CD14-positive monocyte (primary cell): ENCODE data around the gene ATP13A3. TPM values are rescaled to one million over a fixed set of nuclear protein-coding genes. Genes with fewer than 3 reads are reported as not detected.

Experiments
- DNase-seq, 3 donors: peaks; one replicate each; pipeline ENCODE4 v3.0.0-alpha.2; 2011 to 2022
- H2AFZ ChIP-seq: 2 replicates; pipeline ENCODE4 v1.6.0; 2012; ENCODE audit warnings: mild to moderate bottlenecking, low read depth, low read length, inconsistent platforms; ENCODE audit not compliant: insufficient read depth, poor library complexity, severe bottlenecking
- H3K27ac ChIP-seq, 2 donors: 1 replicate in 1 of 2; 2 replicates in 1 of 2; pipeline ENCODE4 v1.5.1; 2012 to 2013; ENCODE audit warnings: low read length in 2 of 2, control low read depth in 1 of 2, inconsistent platforms in 1 of 2, low read depth in 1 of 2, mild to moderate bottlenecking in 1 of 2
- H3K27me3 ChIP-seq, 2 donors: one replicate each; pipeline versions ENCODE4 v1.6.0 to v1.6.1; 2011 to 2013; ENCODE audit warnings: low read length in 2 of 2; ENCODE audit not compliant: control insufficient read depth in 2 of 2, insufficient read depth in 2 of 2
- H3K36me3 ChIP-seq, 2 donors: replicated peaks in 1 of 2; 1 replicate in 1 of 2; 2 replicates in 1 of 2; pipeline versions ENCODE4 v1.5.1 to v1.6.1; 2012 to 2013; ENCODE audit warnings: low read length in 2 of 2, control low read depth in 1 of 2, inconsistent platforms in 1 of 2, mild to moderate bottlenecking in 1 of 2; ENCODE audit not compliant: insufficient read depth in 2 of 2, control insufficient read depth in 1 of 2
- H3K4me1 ChIP-seq, 2 donors: 1 replicate in 1 of 2; 2 replicates in 1 of 2; pipeline versions ENCODE4 v1.5.1 to v1.6.1; 2012 to 2013; ENCODE audit warnings: low read length in 2 of 2, control low read depth in 1 of 2, inconsistent platforms in 1 of 2, mild to moderate bottlenecking in 1 of 2, moderate library complexity in 1 of 2; ENCODE audit not compliant: insufficient read depth in 2 of 2, control insufficient read depth in 1 of 2
- H3K4me2 ChIP-seq: replicated peaks from 2 replicates; pipeline ENCODE3; 2012; ENCODE audit warnings: low read length, moderate library complexity, mild to moderate bottlenecking; ENCODE audit not compliant: poor library complexity, severe bottlenecking; ENCODE audit errors: extremely low read depth
- H3K4me3 ChIP-seq, 3 experiments: fragments of 200-600 bp in 1 of 3; sonication (generic) in 1 of 3; replicated peaks in 1 of 3; 1 replicate in 2 of 3; 2 replicates in 1 of 3; pipeline ENCODE4 v1.5.1; 2011 to 2013; ENCODE audit warnings: low read length in 3 of 3, mild to moderate bottlenecking in 3 of 3, control low read depth in 2 of 3, low read depth in 2 of 3, inconsistent platforms in 1 of 3, moderate library complexity in 1 of 3
- H3K79me2 ChIP-seq: 2 replicates; pipeline ENCODE4 v1.6.0; 2012; ENCODE audit warnings: mild to moderate bottlenecking, control low read depth, inconsistent platforms, low read length, moderate library complexity; ENCODE audit not compliant: insufficient read depth
- H3K9ac ChIP-seq: 2 replicates; pipeline ENCODE4 v1.6.0; 2017; ENCODE audit warnings: low read length, mild to moderate bottlenecking; ENCODE audit not compliant: insufficient read depth, poor library complexity, severe bottlenecking
- H3K9me3 ChIP-seq, 2 donors: replicated peaks in 1 of 2; 1 replicate in 1 of 2; 2 replicates in 1 of 2; pipeline versions ENCODE4 v1.5.1 to v1.6.1; 2012 to 2013; ENCODE audit warnings: low read length in 2 of 2, control low read depth in 1 of 2; ENCODE audit not compliant: control insufficient read depth in 1 of 2, insufficient read depth in 1 of 2
- H4K20me1 ChIP-seq: 2 replicates; pipeline ENCODE4 v1.6.0; 2012; ENCODE audit warnings: mild to moderate bottlenecking, low read length, control low read depth, moderate library complexity; ENCODE audit not compliant: insufficient read depth
- H3K27ac Mint-ChIP-seq, 7 donors: one replicate each; pipeline ENCODE4 v1.8.0; 2020; ENCODE audit warnings: mild to moderate bottlenecking in 7 of 7, mixed read lengths in 7 of 7, moderate library complexity in 6 of 7, inconsistent platforms in 2 of 7
- H3K27me3 Mint-ChIP-seq, 3 donors: one replicate each; pipeline ENCODE4 v1.8.0; 2021 to 2022; ENCODE audit warnings: low read depth in 3 of 3, mild to moderate bottlenecking in 3 of 3, mixed read lengths in 3 of 3, moderate library complexity in 3 of 3, inconsistent platforms in 1 of 3
- H3K36me3 Mint-ChIP-seq, 2 donors: one replicate each; pipeline ENCODE4 v1.8.0; 2020; ENCODE audit warnings: mixed read lengths in 2 of 2, inconsistent platforms in 1 of 2, mild to moderate bottlenecking in 1 of 2
- H3K4me1 Mint-ChIP-seq: one replicate; pipeline ENCODE4 v1.8.0; 2020; ENCODE audit warnings: mild to moderate bottlenecking, mixed read lengths
- H3K4me3 Mint-ChIP-seq, 2 donors: one replicate each; pipeline ENCODE4 v1.8.0; 2020; ENCODE audit warnings: mild to moderate bottlenecking in 2 of 2, mixed read lengths in 2 of 2, moderate library complexity in 1 of 2
- H3K9me3 Mint-ChIP-seq, 7 donors: one replicate each; pipeline ENCODE4 v1.8.0; 2020 to 2022; ENCODE audit warnings: mixed read lengths in 7 of 7, mild to moderate bottlenecking in 6 of 7, moderate library complexity in 6 of 7, inconsistent platforms in 2 of 7
- WGBS: methylation state at CpG from one replicate; pipeline ENCODE4 v1.1.5; 2013; ENCODE audit warnings: missing lambda C conversion rate; ENCODE audit not compliant: insufficient coverage; 5-methylcytosine and 5-hydroxymethylcytosine counted together
- intact Hi-C, 2 donors: fragments of 100-400 bp; cut with micrococcal nuclease; formaldehyde crosslinking; loops; one replicate each; pipeline versions ENCODE4 v1.15.0 to v1.15.1; 2023
- polyA plus RNA-seq, 3 donors: library from polyadenylated mRNA; depleted of rRNA in 1 of 3; unstranded in 2 of 3; stranded (reverse) in 1 of 3; fragments of 300-500 nt in 2 of 3; fragments of >200 nt in 1 of 3; fragmentation: Illumina TruSeq in 2 of 3; gene quantifications; 1 replicate in 2 of 3; 2 replicates in 1 of 3; pipeline ENCODE4 v1.2.3, GENCODE V29; 2012 to 2021
- TF ChIP-seq, protein P1 (sequence below): fragments of 200-600 bp; IDR thresholded peaks from one replicate; pipeline ENCODE4 v1.8.0; 2022; ENCODE audit warnings: antibody characterized with exemption, mild to moderate bottlenecking

The ATP13A3 gene
- polyA plus RNA-seq, 3 donors: 4.7 to 19.5 (median 5.2) TPM

DNA sequence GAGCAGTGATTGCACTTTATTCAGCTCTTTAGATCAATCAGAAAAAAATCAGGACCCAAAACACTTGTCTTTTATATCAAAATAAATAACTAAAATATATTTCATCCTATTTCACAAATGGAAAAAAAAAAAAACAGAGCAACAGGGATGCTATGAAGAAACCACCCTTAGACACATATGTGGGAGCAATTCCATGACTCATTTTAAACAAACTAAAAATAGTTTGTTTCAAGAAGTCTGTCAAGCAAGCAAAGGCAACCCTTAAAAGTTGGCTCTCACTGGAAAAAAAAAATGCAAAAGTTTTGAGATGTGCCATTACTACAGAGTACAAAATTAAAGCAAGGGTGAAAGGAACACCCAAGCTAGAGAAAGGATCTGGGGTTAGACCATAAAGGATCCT lies 5.7 kb downstream of the ATP13A3 start:
- Histone ChIP-seq H3K27ac (peak overlapping the region in 1 of 2 donors; percentile 61), H3K36me3 (peaks cover 7 to 16% of the 10 kb centered on the region in 2 donors), H3K9ac (no peak overlapping the region), H3K4me2 (peak overlapping the region; percentile 30), H3K4me1 (peaks cover 24 to 47% of the 10 kb centered on the region in 2 donors), H3K27me3 (no peaks in the 10 kb centered on the region), H3K79me2 (peaks cover 100% of the 10 kb centered on the region), H2AFZ (no peak overlapping the region), H3K9me3 (no peaks in the 10 kb centered on the region), H3K4me3 (peak overlapping the region in 1 of 3 experiments; percentile 39), H4K20me1 (peaks cover 44% of the 10 kb centered on the region)
- H3K9me3 Mint-ChIP-seq: no peaks in the 10 kb centered on the region
- TF ChIP-seq, protein P1, sequence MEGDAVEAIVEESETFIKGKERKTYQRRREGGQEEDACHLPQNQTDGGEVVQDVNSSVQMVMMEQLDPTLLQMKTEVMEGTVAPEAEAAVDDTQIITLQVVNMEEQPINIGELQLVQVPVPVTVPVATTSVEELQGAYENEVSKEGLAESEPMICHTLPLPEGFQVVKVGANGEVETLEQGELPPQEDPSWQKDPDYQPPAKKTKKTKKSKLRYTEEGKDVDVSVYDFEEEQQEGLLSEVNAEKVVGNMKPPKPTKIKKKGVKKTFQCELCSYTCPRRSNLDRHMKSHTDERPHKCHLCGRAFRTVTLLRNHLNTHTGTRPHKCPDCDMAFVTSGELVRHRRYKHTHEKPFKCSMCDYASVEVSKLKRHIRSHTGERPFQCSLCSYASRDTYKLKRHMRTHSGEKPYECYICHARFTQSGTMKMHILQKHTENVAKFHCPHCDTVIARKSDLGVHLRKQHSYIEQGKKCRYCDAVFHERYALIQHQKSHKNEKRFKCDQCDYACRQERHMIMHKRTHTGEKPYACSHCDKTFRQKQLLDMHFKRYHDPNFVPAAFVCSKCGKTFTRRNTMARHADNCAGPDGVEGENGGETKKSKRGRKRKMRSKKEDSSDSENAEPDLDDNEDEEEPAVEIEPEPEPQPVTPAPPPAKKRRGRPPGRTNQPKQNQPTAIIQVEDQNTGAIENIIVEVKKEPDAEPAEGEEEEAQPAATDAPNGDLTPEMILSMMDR: no peak
- H3K4me1 Mint-ChIP-seq: peaks cover 39% of the 10 kb centered on the region
- peak in 2 of 3 donors; percentile 56 to 81 for DNase-seq
- intact Hi-C loops: no loop called here
- no peaks in the 10 kb centered on the region for H3K27me3 Mint-ChIP-seq
- peak overlapping the region; percentile 16 to 92 (median 83) for H3K27ac Mint-ChIP-seq
- H3K36me3 Mint-ChIP-seq: peaks cover 27 to 31% of the 10 kb centered on the region in 2 donors
- H3K4me3 Mint-ChIP-seq: peak overlapping the region in 1 of 2 donors; percentile 33

DNA sequence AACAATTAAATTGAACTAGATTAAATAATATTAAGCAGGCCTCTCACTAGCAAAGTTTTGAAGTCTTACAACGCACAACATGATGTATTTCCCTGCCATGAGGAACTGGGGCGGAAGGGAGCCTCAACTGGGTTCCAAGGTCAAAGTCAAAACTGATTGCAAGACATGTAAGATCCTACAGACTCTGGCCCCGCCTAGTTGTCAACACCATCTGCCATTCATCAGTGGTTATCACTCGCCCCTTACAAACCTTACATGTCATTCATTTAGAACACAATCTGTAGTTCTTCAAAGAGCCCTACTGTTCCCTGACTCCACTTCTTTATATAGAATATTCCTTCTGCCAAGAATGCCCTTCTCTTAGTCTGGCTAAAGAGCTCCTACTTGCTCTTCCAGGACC lies 10.0 kb downstream of the ATP13A3 start:
- WGBS: 95% methylated on average over 4 of the region's 4 CpGs
- no peak for DNase-seq
- Histone ChIP-seq H3K4me2 (no peak overlapping the region), H3K9ac (no peak overlapping the region), H3K36me3 (peaks cover 4 to 32% of the 10 kb centered on the region in 2 donors), H3K27ac (no peak overlapping the region), H3K9me3 (no peaks in the 10 kb centered on the region), H2AFZ (no peak overlapping the region), H4K20me1 (peaks cover 71% of the 10 kb centered on the region), H3K79me2 (peaks cover 99% of the 10 kb centered on the region), H3K4me1 (peaks cover 13 to 28% of the 10 kb centered on the region in 2 donors), H3K4me3 (no peak overlapping the region), H3K27me3 (no peaks in the 10 kb centered on the region)
- H3K9me3 Mint-ChIP-seq: no peaks in the 10 kb centered on the region
- no peak overlapping the region for H3K27ac Mint-ChIP-seq
- peaks cover 25% of the 10 kb centered on the region for H3K4me1 Mint-ChIP-seq
- TF ChIP-seq, protein P1: no peak
- intact Hi-C loops: loop anchor here in 1 of 2 donors (5.0 kb wide), 1 partner anchor 96 kb away; no protein-coding TSS in a partner anchor
- H3K4me3 Mint-ChIP-seq: no peak overlapping the region
- H3K27me3 Mint-ChIP-seq: no peaks in the 10 kb centered on the region
- H3K36me3 Mint-ChIP-seq: peaks cover 16 to 19% of the 10 kb centered on the region in 2 donors
